Measurements from ENCODE around the gene PPFIA4. TPM values are rescaled to one million over a fixed set of nuclear protein-coding genes. Genes with fewer than 3 reads are reported as not detected.

PPFIA4 gene
- total RNA-seq, 1 experiment from 2014 or later, result 10.8 TPM

- no peak for DNase-seq (ENCODE audit: low read depth, low spot score)
- no peaks in the 10 kb centered on the region for H3K9me3 ChIP-seq (ENCODE audit: control insufficient read depth in 1 of 2, insufficient read depth in 1 of 2, low read depth in 1 of 2, low read length in 2 of 2)
- no peaks in the 10 kb centered on the region for H4K20me1 ChIP-seq (ENCODE audit: insufficient read depth)
- H3K27ac ChIP-seq (ENCODE audit: low read depth, low read length), result no peak overlapping the region
- no peak overlapping the region for H3K4me3 ChIP-seq (replicated peaks in 1 of 2; ENCODE audit: low read depth in 1 of 2, low read length in 2 of 2)
- H3K9ac ChIP-seq (ENCODE audit: low read length), result no peak overlapping the region
- ChIA-PET RAD21 (ENCODE audit: low non-redundant PET in 1 of 2, low total read pairs in 2 of 2, uncharacterized antibody in 2 of 2, unreplicated experiment in 2 of 2) (interaction anchor here (0.8 to 2.4 kb wide), 12 partner anchors 78 to 231 kb away, joined by 3 to 19 read pairs (median 5); no protein-coding TSS in a partner anchor), CTCF (interaction anchor here (0.7 to 5.0 kb wide), 31 partner anchors 8 to 407 kb away, joined by 3 to 185 read pairs (median 5); partner anchors contain the start of genes ADORA1 and PPFIA4), POLR2A (interaction anchor here (1.5 to 2.6 kb wide), 3 partner anchors 176 to 229 kb away, joined by 4 to 10 read pairs (median 5); no protein-coding TSS in a partner anchor)
- H3K36me3 ChIP-seq (ENCODE audit: control insufficient read depth in 1 of 2, insufficient read depth in 2 of 2, low read length in 2 of 2), result no peaks in the 10 kb centered on the region
- H2AFZ ChIP-seq (ENCODE audit: low read depth, low read length, poor library complexity, severe bottlenecking), result no peak overlapping the region
- no peak overlapping the region for H3K4me2 ChIP-seq (ENCODE audit: low read length)
- TF ChIP-seq POLR2AphosphoS5 (IDR thresholded peaks at IDR 0.05; ENCODE audit: low read depth, low read length), result no peak
- peak; percentile 7 to 42 (median 41); a peak in 4 of 6 replicates for TF ChIP-seq CTCF (IDR thresholded peaks at IDR 0.05 in 2 of 3, conservative IDR thresholded peaks at IDR 0.05 in 1 of 3; ENCODE audit: borderline replicate concordance in 1 of 3, insufficient read depth in 1 of 3, low read depth in 2 of 3, low read length in 2 of 3)
- H3K9me2 ChIP-seq (ENCODE audit: insufficient read depth), result no peaks in the 10 kb centered on the region
- BruUV-seq (replicated peaks), result no TSS peak
- H3K4me1 ChIP-seq (ENCODE audit: control insufficient read depth in 1 of 2, insufficient read depth in 2 of 2, low read length in 2 of 2), result peaks cover 0 to 22% of the 10 kb centered on the region in 2 experiments; a peak in 2 of 4 replicates
- intact Hi-C loops (cut with micrococcal nuclease), result loop anchor here (1.0 kb wide), 3 partner anchors 132 to 229 kb away; no protein-coding TSS in a partner anchor
- H3K27me3 ChIP-seq (ENCODE audit: insufficient read depth, low read length), result no peaks in the 10 kb centered on the region
- no peaks in the 10 kb centered on the region for H3K79me2 ChIP-seq (ENCODE audit: insufficient read depth, low read length)
- ATAC-seq, result peak; percentile 59
Measured at GRCh38 chr1:203039609-203040512, 13.6 kb downstream of the PPFIA4 start.

Data from HCT116 (cell line).